GM23248 (cell line): ENCODE results near the gene ACCS.

Source experiments
- EZH2 ChIP-seq: fragments of 200-600 bp; sonication (generic); IDR thresholded peaks from 2 replicates; pipeline ENCODE4 v1.6.1; 2018; ENCODE audit warnings: antibody characterized with exemption, mild to moderate bottlenecking; ENCODE audit not compliant: insufficient read depth, poor library complexity, severe bottlenecking
- EZH2phosphoT487 ChIP-seq: fragments of 200-600 bp; sonication (generic); IDR thresholded peaks from 2 replicates; pipeline ENCODE4 v1.6.1; 2018; ENCODE audit warnings: antibody characterized with exemption, moderate library complexity, mild to moderate bottlenecking, low read depth; ENCODE audit not compliant: insufficient read depth

GRCh38 chr11:44037658-44037998, 28.4 kb upstream of the ACCS start:
- TF ChIP-seq EZH2, result no peak
- TF ChIP-seq EZH2phosphoT487, result no peak
